Omental fat pad (tissue), 4 donors: ENCODE results near the gene MN1. TPM values are rescaled to one million over a fixed set of nuclear protein-coding genes. Genes with fewer than 3 reads are reported as not detected.

Experiments used
- ATAC-seq: fragments of 150-250 bp; one replicate; pipeline ENCODE4 v1.9.1; 2016; ENCODE audit warnings: mild to moderate bottlenecking, moderate library complexity; ENCODE audit not compliant: low FRiP score
- DNase-seq: peaks from one replicate; pipeline ENCODE4 v3.0.0-alpha.2; 2019; ENCODE audit warnings: low spot score
- total RNA-seq, 4 donors: library from RNA; depleted of rRNA; stranded (reverse); fragments of >200 nt; gene quantifications; one replicate each; pipeline ENCODE4 v1.1.0, GENCODE V29; 2016
- TF ChIP-seq, protein P1 (sequence below), 3 donors: fragments of 450-650 bp; IDR thresholded peaks; one replicate each; pipeline ENCODE4 v1.5.1; 2016 to 2017; ENCODE audit warnings: antibody characterized with exemption in 3 of 3, mild to moderate bottlenecking in 3 of 3, moderate library complexity in 2 of 3

The MN1 gene
- total RNA-seq, 4 donors from 2014 or later = 4.8 to 16.5 (median 8.9) TPM

DNA sequence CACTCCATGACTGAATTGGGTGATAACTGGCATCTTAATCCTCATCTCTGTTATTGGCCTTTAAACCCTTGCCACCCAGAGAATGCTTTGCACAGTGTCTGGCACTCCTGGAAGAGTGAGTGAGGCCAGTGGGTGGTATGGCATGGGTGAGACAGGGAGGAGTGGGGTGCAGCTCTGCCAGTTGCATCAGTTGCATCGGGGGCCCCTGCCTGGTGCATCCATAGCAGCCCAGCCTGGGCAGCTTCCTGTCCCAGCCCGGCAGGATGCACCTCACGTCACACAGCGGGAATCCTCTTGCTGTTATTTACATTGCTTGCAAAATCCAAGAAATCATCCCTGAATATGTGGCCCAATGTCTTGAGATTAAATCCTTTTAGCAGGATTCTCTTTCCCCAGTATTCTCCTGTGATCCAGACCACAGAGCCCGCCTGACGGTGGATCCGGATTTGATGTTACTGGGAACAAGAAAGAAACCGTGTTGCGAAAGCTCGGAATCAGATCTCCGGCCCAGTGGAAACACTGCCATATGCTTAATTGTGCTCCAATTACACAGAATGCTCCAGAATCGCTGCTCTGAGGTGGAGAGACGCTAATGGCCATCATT, 37.6 kb upstream of the MN1 start:
- no peak for ATAC-seq
- TF ChIP-seq, protein P1, sequence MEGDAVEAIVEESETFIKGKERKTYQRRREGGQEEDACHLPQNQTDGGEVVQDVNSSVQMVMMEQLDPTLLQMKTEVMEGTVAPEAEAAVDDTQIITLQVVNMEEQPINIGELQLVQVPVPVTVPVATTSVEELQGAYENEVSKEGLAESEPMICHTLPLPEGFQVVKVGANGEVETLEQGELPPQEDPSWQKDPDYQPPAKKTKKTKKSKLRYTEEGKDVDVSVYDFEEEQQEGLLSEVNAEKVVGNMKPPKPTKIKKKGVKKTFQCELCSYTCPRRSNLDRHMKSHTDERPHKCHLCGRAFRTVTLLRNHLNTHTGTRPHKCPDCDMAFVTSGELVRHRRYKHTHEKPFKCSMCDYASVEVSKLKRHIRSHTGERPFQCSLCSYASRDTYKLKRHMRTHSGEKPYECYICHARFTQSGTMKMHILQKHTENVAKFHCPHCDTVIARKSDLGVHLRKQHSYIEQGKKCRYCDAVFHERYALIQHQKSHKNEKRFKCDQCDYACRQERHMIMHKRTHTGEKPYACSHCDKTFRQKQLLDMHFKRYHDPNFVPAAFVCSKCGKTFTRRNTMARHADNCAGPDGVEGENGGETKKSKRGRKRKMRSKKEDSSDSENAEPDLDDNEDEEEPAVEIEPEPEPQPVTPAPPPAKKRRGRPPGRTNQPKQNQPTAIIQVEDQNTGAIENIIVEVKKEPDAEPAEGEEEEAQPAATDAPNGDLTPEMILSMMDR (IDR thresholded peaks at IDR 0.05) = no peak
- DNase-seq = no peak

DNA sequence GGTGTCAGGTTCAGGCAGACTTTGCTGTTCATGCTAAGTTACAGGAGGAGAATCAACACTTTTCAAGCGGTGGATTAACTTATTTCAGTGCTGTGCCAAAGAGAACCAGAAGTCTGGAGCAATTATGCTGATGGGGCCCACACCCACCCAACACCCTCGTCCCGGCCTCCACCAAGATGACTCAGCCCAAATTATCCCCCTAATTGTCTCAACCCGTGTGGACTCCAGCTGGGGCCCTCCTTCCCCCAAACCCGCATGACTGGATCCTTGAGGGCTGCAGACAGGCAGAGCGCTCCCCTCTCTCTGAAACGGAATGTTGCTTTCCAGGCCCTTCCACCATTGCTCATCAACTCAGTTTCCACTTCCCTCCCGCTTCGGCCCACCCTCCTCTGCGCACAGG, 34.6 kb upstream of the MN1 start:
- no peak for ATAC-seq
- no peak for DNase-seq
- TF ChIP-seq, protein P1 (IDR thresholded peaks at IDR 0.05) = no peak

DNA sequence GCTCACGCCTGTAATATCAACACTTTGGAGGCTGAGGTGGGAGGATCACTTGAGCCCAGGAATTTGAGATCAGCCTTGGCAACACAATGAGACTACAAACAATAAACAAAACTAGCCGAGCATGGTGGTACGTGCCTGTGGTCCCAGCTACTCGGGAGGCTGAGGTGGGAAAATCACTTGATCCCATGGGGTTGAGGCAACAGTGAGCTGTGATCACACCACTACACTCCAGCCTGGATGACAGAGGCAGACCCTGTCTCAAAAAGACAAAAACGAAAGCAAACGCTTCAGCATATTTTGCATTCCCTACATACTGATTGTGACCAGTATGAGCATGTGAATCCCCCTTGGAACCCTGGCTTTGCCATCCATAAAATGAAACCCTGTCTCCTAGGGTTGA, 33.9 kb upstream of the MN1 start:
- no peak for ATAC-seq
- TF ChIP-seq, protein P1 (IDR thresholded peaks at IDR 0.05) = no peak
- no peak for DNase-seq

DNA sequence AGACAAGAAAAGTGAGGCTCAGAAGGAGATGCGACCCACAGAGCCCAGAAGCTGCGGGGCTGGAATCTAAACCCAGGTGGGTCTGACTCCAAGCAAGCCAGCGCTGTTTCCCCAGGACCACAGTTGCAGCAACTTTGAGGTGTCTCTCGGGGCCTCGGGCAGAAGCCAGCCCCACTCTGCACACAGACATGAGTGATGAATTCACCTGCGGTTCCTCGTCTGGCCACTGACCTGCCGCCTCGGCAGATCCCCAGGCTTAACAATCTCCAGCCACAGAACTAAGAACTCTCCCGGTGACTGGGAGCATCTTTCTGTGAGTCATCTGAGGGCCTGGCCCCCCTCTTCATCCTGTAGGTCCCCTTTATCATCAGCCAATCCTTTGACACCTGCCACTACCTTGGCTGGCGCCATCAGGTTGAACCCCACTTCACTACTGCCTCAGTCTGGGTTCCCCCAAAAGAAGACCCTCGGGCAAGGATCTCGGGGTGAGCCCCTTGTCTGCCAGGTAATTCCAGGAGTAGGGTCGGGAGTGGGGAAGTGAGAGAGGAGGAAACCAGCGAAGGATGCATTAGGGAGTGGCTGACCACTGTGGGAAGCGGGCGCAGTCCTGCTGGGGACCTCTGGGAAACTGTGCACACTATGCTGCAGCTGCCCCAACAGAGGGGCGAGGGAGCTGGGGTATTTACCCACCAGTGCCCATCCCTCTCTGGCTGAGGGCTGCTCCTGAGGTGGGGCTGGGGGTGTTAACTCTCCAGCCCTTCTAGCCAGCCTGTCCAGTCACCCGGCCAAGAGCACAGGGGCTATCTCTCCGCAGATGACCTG, 33.0 kb upstream of the MN1 start:
- TF ChIP-seq, protein P1 (IDR thresholded peaks at IDR 0.05) = no peak
- peak; percentile 30 for ATAC-seq
- DNase-seq = no peak

DNA sequence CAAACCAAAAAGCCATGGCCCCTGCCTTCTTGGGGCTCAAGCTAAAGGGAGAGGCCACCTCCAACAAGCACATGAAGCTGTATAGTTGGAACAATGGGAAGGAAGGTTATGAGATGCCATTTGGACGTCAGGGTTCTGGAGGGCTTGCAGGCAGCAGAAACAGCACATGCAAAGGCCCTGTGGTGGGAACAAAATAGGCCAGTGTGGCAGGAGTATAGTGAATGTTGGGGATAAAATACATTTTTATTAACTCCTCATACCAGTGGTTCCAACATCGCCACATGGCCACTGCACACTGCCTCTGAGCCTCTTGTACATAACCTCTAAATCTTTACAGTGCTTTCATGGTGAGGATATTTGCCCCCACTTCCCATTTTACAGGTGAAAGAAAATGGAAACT, 32.2 kb upstream of the MN1 start:
- DNase-seq (no peak), ATAC-seq (no peak)
- TF ChIP-seq, protein P1 (IDR thresholded peaks at IDR 0.05) = no peak

DNA sequence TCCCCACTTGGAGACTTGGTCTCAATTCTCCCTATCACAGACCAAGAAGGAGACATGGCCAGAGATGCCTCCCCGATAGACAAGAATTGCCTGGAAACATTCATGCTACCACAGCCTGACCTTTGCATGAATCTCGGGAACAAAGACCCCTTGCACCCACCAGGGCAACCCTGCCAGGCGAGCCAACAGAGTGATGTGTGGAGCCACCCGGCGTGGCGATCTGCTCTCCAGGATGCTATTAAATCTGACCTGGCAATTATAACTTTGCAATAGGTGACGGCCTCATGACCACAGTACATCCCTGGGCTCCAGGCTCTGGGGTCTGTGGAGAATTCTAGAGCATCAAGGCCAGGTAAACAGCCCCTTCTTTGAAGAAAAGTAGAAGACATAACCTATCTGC, 31.1 kb upstream of the MN1 start:
- ATAC-seq = no peak
- no peak for DNase-seq
- TF ChIP-seq, protein P1 (IDR thresholded peaks at IDR 0.05) = no peak

DNA sequence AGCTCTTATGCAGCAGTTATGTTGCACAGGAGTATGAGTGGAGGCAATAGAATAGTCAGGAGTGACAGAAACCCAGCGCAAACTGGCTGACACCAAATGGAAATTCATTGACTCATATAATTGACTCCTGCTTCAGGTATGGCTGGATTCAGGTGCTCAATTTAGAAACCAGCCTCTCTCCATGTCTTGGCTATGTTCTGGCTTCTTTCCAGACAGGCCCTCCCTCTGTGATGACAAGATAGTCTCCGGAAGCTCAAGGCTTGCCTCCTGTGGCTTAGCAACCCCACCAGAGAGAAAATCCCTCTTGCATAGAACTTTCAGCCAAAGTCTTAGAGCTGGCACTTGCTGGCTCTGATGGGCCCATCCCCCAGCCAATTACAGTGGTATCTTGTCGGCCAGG, 28.1 kb upstream of the MN1 start:
- TF ChIP-seq, protein P1 (IDR thresholded peaks at IDR 0.05) = no peak
- DNase-seq = no peak
- ATAC-seq = no peak
